Epithelial cell of prostate (primary cell): Measurements from ENCODE around the gene PIEZO1.

Source experiments
- DNase-seq: peaks from one replicate; pipeline ENCODE4 v3.0.0-alpha.2; 2011; ENCODE audit warnings: low read depth, low spot score
- H3K27ac ChIP-seq: fragments of 450-650 bp; 2 replicates; pipeline ENCODE4 v1.5.1; 2017; ENCODE audit warnings: mild to moderate bottlenecking

The PIEZO1 gene

DNA sequence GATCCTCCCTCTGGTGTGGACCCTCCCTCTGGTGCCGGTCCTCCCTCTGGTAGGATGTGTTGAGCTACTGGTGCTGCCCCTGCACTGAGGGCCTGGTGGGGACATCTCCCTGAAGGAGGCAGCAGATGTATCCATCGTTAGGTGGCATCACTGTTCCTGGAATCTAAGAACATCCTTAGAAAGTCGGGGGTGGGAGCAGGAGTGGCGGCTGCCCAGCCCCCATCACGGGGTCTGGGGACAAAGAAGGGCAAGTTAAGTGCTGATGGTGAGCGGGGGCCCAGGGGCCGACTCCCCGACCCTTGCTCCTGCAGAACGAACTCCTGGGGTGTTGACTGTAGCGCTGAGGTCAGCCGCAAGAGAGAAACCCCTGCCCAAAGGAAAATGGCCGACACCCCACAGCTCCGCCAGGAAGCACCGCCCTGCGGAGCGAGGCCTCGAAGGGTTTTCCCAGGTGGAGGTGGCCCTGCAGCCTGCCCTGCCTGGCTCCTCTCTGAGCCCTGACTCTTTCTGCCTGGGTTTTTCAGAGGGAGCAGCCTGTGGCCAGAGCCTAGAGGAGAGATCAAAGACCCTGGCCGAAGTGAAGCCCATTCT, 73.2 kb downstream of the PIEZO1 start:
- H3K27ac ChIP-seq, result no peak overlapping the region
- no peak for DNase-seq

DNA sequence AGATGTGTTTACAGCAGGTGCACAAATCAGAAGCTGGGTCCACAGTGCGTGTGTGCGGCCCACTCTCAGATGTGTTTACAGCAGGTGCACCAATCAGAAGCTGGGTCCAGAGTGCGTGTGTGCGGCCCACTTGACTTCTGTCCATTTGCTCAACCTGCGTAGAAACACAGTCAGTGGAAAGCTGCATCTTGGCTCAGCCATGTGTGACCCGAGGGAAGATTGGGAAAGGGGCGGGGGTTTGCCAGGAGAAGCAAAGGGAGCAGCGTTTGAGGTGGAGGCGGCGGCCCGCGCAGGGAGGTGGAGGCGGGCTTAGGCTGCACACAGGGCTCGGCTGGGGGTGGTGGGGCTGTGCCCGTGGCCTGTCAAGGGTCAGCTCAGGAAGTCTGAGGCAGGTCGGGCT, 74.5 kb downstream of the PIEZO1 start:
- DNase-seq, result no peak
- H3K27ac ChIP-seq, result no peak overlapping the region

DNA sequence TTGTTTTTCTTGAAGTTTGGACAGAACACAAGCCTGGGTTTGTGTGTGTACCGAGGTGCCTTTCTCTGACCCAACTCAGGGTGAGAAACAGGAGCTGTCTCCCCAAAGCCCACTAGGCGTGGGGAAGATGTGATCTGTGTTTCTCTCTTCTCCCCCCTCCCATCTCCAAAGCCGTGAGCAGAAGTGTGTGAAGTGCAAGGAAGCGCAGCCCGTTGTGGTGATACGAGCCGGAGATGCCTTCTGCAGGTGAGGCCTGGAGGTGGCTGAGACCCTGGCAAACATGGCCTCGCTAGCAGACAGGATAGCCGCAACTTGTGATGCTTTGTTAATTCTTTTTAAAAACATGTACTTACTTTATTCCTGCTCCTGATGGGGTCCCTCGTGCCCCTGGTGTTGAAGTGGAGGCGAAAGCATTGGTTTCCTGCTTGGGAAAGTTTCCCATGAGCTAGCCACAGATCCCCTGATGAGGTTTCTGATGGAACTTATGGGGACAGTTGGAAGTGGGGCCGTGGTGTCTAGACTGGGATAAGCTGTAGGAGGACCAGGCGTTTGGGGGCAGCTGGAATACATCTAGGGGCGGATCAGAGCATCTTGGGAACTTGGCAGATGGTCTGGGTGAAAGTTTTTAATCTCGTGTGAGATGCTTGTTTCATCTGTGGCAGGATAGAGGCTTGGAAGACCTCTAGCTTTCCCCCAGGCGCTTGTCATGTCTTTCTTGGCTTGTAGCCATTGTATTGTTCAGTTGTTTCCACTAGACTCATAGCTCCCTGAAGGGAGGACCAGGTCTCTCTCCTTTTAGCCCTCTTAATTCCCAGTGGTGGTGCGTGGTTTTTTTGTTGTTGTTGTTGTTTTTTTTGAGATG, 77.8 kb downstream of the PIEZO1 start:
- peak overlapping the region; percentile 17 for H3K27ac ChIP-seq
- no peak for DNase-seq

DNA sequence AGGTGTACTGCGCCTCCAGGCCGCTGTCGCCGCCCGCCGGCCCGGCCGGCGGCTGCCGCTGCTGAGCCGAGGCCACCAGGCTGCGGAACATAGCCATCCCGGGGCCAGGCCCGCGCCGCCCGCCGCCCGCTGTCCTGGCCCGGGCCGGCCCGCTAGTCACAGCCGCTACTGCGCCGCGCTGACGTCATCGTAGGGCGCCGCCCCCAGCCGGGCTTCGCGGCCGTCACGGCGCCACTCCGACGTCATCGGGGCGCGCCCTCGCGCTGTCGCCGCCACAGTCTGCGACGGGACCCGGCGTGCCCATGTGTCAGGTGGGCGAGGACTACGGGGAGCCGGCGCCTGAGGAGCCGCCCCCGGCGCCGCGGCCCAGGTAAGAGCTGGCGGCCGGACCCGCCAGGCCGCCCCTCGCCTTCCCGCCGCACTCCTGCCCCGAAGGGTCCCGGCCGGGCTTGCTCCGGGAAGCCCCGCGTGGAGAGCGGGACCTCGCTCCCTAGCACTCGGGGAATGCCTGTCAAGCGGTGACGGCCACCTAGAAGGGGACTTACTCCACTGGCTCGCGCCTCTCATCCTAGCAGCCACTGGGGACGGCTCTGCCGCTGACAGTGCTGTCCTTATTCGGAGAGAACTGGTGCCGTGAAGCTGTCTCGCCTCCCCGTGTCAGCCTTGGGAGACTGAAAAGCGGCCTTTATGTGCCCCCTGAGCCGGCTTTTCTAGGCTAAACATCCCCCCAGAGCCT, 78.6 kb downstream of the PIEZO1 start, which contains the start of the genes CTU2 and RNF166:
Gene CTU2, plus strand, starts transcription at position 275 of the 736 bp plus-strand sequence. Its CDS starts 28 bp downstream, at position 303.
Gene RNF166, minus strand, starts transcription at position 180 of the 736 bp plus-strand sequence. Its CDS starts 83 bp downstream, at position 97.
- peak within 1 kb of the TSS; percentile 17 for H3K27ac ChIP-seq
- peak; percentile 45 for DNase-seq

DNA sequence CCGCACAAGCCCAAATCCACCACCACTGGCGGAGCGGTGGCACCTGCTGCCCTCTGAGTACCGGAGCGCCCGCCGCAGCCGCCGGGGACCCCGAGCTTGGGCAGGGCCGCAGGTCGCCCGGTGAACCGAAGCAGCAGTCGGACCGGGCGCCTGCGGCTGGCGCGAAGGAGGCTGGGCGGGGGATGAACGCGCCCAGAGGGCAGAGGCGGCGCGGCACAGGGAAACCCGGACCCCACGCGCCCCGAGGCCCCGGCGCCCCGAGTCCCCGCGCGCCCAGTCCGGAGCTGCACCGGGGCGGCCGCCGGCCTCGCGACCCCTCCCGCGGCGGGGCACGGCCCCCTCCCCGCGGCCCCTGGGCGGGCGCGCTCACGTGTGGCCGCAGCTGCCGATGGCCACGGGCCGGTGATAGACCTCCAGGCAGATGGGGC, 79.2 kb downstream of the PIEZO1 start:
- H3K27ac ChIP-seq, result peak overlapping the region; percentile 17
- DNase-seq, result no peak

GRCh38 chr16:88705076-88705684, 79.8 kb downstream of the PIEZO1 start:
- no peak for DNase-seq
- H3K27ac ChIP-seq, result no peak overlapping the region

DNA sequence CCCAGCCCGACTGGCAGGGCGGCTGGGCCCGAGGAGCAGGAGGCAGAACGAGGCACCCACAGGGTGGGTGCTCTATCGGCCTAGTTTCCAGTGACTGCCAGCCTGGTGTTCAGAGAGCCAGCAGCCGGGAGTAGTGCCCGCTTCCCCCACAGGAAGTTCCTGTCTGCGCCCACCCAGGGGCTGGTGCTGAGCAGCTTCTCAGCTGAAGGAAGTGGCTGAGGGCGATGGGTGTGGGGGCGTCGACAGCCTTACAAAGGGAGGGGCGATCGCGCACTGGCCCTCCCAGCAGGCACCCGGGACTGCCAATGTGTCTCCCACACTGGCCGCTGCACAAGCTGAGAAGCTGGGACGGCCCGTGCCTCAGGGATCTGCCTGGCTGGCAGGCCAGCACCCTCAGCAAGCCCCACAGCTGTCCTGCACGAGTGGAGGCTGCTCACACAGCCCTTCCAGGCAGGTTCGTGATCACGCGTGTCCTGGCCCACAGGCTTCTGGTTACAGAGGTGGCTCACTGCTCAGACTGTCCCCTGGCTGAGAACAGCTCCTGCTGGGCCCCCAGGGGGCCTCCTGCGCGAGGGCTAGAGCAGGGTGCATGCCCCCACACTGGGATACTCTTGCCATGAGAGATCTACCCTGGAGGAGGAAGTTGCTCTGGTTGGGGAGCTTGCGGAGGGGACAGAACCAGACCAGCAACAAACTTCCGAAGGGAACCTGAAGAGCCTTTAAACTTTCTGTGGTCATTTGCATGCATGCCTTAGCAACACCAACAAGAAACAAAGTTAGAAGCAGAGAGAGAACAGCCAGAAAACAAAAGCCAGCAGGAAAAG, 81.3 kb downstream of the PIEZO1 start:
- H3K27ac ChIP-seq, result no peak overlapping the region
- no peak for DNase-seq

DNA sequence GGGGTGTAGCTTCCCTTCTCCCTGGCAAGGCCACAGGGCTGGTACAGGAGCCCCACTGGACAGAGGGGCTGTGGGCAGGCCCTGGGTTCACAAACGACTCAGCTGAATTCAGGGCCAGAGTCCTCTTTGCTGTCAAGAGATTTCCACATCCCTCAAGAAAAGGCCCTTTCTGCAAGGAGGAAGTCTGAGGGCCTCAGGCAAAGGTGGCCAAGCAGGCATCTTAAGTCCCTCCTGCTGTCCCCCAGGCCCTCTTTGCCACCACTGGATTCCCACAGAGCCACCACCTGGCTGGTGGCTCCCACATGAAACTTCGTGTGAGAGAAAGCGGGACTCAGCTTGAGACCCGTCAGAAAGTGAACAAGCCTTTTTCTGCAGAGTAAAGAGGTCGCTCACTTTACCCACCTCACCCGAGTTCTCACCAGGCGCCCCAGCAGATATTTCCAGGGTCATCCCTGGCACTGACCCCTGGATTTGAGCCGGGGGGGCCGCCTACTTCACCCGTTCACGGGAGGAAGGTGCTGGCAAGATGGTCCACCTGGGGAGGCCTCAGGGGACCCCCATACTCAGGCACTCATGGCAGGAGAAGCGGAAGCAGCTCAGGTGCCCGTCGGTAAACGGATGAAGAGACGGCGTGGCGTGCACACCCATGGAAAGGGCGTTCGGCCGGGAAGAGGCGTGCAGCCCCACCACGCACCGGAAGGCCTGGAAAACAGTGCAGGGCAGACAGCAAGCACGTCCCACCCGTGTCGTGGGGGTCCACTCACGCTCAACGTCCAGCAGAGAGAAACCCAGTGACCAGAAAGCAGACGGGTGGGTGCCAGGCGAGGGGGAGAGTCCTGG, 82.4 kb downstream of the PIEZO1 start:
- H3K27ac ChIP-seq, result no peak overlapping the region
- DNase-seq, result no peak

- H3K27ac ChIP-seq, result no peak overlapping the region
- no peak for DNase-seq
Measured at GRCh38 chr16:88701581-88702370, 83.2 kb downstream of the PIEZO1 start.

DNA sequence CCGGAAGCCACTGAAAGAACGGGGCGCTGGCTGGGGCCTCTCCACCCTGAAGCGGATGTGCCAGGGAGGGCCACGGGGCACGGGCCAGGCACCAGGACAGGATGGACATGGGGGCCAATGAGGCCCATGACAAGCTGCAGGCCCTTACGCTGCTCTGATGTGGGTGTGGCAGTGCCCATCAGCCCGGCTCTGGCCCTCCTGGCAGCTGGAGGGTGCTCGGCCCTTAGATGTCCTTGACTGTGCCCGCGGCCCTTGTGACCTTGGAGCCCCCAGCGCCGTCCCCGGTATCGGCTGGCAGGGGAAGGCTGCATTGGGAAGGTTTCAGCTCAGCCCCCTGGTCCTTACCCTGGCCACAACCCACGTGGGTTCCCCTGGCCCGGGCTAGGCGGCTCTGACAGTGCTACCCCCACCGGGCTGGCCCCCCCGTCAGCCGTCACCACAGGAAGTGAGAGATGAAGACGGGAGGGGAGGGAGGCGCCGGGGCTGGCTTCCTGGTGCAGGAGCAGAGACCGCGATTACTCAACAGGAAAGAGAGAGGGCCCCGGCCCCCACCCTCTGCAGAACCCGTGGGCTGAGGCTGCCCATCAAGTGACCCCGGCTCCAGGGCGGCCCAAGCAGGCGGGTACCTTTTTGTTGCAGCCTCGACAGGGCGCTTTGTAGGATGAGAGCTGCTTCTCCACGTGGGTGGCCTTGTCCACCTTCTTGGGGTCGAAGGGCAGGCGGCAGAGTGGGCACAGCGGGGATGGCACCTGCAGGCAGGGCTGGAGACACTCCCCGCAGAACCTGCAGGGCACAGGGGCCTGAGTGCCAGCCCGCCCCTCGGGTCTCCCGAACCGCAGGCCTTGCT, 84.2 kb downstream of the PIEZO1 start:
- H3K27ac ChIP-seq, result no peak overlapping the region
- no peak for DNase-seq

GRCh38 chr16:88700322-88700635, 84.7 kb downstream of the PIEZO1 start:
- no peak for DNase-seq
- no peak overlapping the region for H3K27ac ChIP-seq

DNA sequence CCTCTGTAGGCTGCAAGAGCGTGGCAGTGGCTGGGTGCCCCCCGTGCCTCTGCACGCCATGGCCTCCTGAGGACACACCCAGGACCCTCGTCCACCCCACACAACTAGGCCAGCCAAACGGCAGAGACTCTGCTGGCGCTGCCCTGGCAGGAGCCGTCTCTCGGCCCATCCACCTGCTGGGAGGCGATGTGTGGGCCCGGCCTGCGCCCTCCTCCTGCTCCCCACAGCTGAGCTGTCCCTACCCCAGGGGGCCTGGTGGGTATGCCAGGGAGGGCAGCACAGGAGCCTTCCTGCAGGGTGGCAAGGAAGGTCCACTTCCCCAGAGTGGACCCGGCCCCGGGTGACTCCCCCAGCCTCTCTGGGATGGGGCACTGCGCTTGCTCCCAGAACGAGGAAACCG, 85.8 kb downstream of the PIEZO1 start:
- no peak for DNase-seq
- no peak overlapping the region for H3K27ac ChIP-seq

- no peak overlapping the region for H3K27ac ChIP-seq
- no peak for DNase-seq
Measured at GRCh38 chr16:88698646-88699045, 86.4 kb downstream of the PIEZO1 start.

- no peak for DNase-seq
- H3K27ac ChIP-seq, result no peak overlapping the region
Measured at GRCh38 chr16:88697831-88698615, 87.0 kb downstream of the PIEZO1 start.

DNA sequence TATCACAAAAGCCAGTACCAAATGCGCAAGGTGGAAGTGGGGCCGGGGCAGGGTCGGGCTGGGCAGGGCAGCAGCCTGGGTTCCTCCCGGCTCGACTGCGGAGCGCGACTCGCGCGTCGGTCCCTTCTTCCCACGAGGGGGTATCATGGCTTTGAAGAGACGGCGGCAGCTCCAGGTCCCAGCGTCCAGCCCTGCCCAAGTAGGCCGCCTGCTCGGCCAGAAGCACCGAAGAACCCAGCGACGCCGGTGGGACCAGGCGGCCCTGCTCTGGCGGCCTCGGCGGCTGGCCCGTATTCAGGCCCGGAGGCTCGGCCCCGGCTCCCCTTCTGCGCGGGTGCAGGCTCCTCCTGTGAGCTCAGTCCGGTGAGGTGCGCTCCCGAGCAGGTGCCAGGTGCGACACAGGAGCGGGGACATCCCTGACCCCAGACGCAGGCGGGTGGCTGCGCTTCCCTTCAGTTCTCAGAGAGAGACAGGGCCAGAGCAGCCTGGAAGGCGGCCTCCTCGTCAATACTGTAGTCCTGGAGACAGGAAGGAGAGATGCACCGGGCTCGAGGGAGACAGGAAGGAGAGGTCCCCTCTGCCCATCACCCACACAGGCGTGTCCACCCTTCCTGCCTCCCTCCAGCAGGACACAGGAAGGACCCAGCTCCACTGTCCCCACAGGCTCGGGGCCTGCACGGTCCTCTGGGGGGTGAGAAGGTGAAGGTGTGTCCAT, 87.7 kb downstream of the PIEZO1 start:
- H3K27ac ChIP-seq, result no peak overlapping the region
- no peak for DNase-seq

GRCh38 chr16:88696441-88696840, 88.6 kb downstream of the PIEZO1 start:
- H3K27ac ChIP-seq, result no peak overlapping the region
- DNase-seq, result no peak
